CD4-positive, alpha-beta T cell treated with Interleukin-2 at 100 ng/mL for 4 hours (primary cell): Measurements from ENCODE around the gene ISOC2.

ENCODE experiments used
- DNase-seq: peaks from one replicate; pipeline ENCODE4 v3.0.0-alpha.2; 2020; ENCODE audit warnings: low spot score

The ISOC2 gene

DNA sequence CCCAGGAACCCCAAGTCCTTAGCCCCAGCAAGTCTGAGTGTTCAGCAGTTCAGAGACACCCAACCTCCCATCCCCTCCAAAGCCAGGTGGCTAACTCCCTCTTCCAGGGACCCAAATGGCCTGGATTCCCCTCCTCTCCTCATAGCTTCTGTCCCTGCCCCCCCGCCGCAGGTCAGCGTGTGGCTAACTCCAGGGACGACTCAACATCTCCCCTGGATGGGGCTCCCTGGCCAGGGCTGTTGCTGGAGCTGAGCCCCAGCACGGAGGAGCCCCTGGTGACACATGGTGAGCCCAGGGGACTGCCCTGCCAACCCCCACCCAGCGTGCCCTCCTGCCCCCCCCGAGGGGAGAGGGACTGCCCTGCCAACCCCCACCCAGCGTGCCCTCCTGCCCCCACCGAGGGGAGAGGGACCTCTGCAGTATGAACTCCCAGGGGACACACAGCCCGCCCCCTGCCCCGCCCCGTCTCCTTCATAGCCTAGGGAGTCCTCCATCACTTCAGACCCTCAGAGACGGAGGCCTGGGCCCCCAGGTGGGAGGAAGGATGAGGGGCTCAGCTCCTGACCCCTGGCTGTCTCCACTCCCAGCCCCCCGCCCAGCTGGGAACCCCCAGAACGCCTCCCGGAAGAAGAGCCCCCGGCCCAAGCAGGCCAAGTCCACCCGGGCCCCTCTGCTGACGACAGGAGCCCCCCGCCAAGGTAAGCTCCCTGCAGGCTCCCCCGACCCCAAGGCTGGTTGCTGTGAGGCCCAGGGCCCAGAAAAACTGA lies 28.5 kb upstream of the ISOC2 start:
- no peak for DNase-seq

GRCh38 chr19:55488986-55489710 lies 27.7 kb upstream of the ISOC2 start:
- DNase-seq: no peak

DNA sequence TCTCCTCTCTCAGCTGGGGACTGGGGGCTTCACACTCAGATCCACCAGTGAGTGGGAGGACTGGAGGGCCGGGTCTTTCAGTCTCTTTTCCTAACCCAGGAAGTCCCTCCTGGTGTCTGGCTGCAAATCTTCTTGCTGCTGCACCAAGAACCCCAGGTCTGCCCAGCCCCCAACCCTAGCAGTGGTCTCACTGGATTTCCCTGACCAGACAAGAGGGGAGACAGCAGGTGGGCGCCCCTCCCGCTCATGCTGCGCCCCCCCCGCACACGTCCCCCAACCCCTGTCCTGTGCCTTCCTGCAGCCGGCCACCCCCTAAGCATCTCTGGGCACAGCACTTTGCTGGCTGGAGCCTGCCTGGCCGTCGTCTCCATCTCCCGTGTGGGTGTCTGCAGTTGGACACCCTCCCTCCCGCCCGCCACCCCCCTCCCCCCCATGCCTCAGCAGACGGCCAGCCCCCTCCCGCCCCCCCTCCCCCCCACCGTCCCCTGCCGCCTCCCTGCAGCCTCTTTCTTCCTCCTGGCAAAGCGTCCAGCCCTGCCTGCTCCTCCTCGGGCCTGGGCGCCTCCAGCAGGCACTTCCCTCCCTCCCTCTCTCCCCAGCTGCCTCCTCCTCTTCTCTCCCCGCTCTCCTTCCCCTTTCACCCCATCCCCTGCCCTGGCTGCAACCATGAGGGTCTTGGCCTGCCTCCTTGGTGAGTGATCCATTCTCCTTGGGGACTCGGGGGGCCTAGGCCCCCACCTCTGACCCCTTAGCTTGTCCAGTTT lies 26.7 kb upstream of the ISOC2 start, which contains the start of gene SSC5D:
SSC5D (plus strand) TSS at position 513 of the 764 bp plus-strand sequence; CDS start at position 667, 154 bp downstream.
- DNase-seq: no peak

GRCh38 chr19:55486971-55487923 lies 25.8 kb upstream of the ISOC2 start:
- no peak for DNase-seq

- DNase-seq: no peak
Measured at GRCh38 chr19:55486043-55486970, 24.9 kb upstream of the ISOC2 start.

DNA sequence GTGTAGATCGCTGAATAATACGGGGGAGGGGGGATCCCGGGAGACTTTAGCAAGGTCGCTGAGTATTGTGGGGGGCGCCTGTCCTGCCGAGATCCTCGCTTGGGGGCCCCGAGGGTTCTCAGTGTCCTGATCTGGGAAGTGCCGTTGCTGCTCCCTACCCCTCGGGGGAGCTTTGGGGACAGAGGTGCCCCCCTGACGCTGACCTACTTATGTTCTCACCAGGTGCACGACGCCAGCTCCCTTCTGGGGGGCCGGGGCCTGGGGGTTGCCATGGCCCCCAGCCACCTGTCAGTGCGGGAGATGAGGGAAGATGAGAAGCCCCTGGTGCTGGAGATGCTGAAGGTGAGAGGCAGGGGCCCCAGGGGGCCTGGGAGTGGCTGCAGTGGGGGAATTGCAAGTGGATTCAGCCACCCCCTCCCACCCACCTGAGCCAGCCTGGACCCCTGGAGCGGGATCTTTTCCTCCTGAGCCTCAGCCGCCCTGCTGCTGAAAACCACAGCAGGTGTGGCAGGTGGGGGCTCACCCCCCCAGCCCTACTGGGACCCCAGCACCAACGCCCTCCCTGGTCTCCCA lies 24.1 kb upstream of the ISOC2 start:
- DNase-seq: no peak

- DNase-seq: peak; percentile 48
Measured at GRCh38 chr19:55484593-55485438, 23.4 kb upstream of the ISOC2 start, which contains the start of gene NAT14. Gene NAT14 (plus strand): TSS chr19:55485188. CDS start chr19:55485709, 521 bp downstream.

GRCh38 chr19:55483706-55484592 lies 22.5 kb upstream of the ISOC2 start:
- no peak for DNase-seq

GRCh38 chr19:55482967-55483705 lies 21.7 kb upstream of the ISOC2 start:
- no peak for DNase-seq

GRCh38 chr19:55482156-55482961 lies 20.9 kb upstream of the ISOC2 start:
- DNase-seq: no peak

- DNase-seq: no peak
Measured at GRCh38 chr19:55481794-55482155, 20.3 kb upstream of the ISOC2 start.

DNA sequence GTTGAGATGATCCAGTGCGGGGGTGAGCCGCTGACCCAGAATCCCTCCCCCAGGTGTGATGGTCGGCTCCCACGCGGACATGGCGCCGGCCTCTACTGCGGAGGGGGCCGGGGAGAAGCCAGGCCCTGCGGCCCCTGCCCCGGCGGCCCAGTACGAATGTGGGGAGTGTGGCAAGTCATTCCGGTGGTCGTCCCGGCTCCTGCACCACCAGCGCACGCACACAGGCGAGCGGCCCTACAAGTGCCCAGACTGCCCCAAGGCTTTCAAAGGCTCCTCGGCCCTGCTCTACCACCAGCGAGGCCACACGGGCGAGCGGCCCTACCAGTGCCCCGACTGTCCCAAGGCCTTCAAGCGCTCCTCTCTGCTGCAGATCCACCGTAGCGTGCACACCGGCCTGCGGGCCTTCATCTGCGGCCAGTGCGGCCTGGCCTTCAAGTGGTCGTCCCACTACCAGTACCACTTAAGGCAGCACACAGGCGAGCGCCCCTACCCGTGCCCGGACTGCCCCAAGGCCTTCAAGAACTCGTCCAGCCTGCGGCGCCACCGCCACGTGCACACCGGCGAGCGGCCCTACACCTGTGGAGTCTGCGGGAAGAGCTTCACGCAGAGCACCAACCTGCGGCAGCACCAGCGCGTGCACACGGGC lies 19.8 kb upstream of the ISOC2 start:
- no peak for DNase-seq

GRCh38 chr19:55479451-55480230 lies 18.2 kb upstream of the ISOC2 start:
- DNase-seq: no peak

GRCh38 chr19:55479045-55479444 lies 17.6 kb upstream of the ISOC2 start:
- no peak for DNase-seq

GRCh38 chr19:55478364-55478763 lies 16.9 kb upstream of the ISOC2 start:
- DNase-seq: no peak
